Natural killer cell (primary cell): ENCODE data around the gene C12orf76. TPM values are rescaled to one million over a fixed set of nuclear protein-coding genes. Genes with fewer than 3 reads are reported as not detected.
"Not testable (repeated sequence)": the region's sequence is repeated elsewhere in the genome, so short reads cannot be mapped to it uniquely, and the experiment has no call there.

Experiments used
- ATAC-seq, 3 donors: fragments of 150-1000 bp in 2 of 3; fragments of 200-7000 bp in 1 of 3; cut with Tn5 transposase; 1 replicate in 1 of 3; 2 replicates in 2 of 3; pipeline ENCODE4 v1.10.0; 2021; ENCODE audit warnings: mild to moderate bottlenecking in 2 of 3, moderate library complexity in 2 of 3
- DNase-seq, 2 donors: peaks; one replicate each; pipeline versions ENCODE4 v3.0.0 to v3.0.0-alpha.2; 2013 to 2021; ENCODE audit warnings: mixed read lengths in 1 of 2
- H3K27ac ChIP-seq: one replicate; pipeline ENCODE4 v1.5.1; 2013; ENCODE audit warnings: mild to moderate bottlenecking, low read length
- H3K27me3 ChIP-seq: one replicate; pipeline ENCODE4 v1.6.1; 2013; ENCODE audit warnings: low read length; ENCODE audit not compliant: control insufficient read depth, insufficient read depth
- H3K36me3 ChIP-seq: one replicate; pipeline ENCODE4 v1.6.1; 2013; ENCODE audit warnings: low read length; ENCODE audit not compliant: control insufficient read depth, insufficient read depth
- H3K4me1 ChIP-seq: one replicate; pipeline ENCODE4 v1.6.1; 2013; ENCODE audit warnings: low read length; ENCODE audit not compliant: control insufficient read depth, insufficient read depth
- H3K4me3 ChIP-seq: one replicate; pipeline ENCODE4 v1.5.1; 2013; ENCODE audit warnings: low read length
- H3K9me3 ChIP-seq: one replicate; pipeline ENCODE4 v1.6.1; 2013; ENCODE audit warnings: low read length; ENCODE audit not compliant: control insufficient read depth, insufficient read depth
- H3K27ac Mint-ChIP-seq, 2 donors: one replicate each; pipeline ENCODE4 v1.8.0; 2022; ENCODE audit warnings: mild to moderate bottlenecking in 2 of 2, mixed read lengths in 2 of 2, moderate library complexity in 1 of 2
- H3K27me3 Mint-ChIP-seq, 2 donors: one replicate each; pipeline ENCODE4 v1.8.0; 2022; ENCODE audit warnings: low read depth in 2 of 2, mixed read lengths in 2 of 2
- H3K36me3 Mint-ChIP-seq: one replicate; pipeline ENCODE4 v1.8.0; 2022; ENCODE audit warnings: mixed read lengths
- H3K4me1 Mint-ChIP-seq, 2 donors: one replicate each; pipeline ENCODE4 v1.8.0; 2022; ENCODE audit warnings: mixed read lengths in 2 of 2
- H3K4me3 Mint-ChIP-seq: one replicate; pipeline ENCODE4 v1.8.0; 2022; ENCODE audit warnings: mild to moderate bottlenecking, moderate library complexity, mixed read lengths
- H3K9me3 Mint-ChIP-seq, 2 donors: one replicate each; pipeline ENCODE4 v1.8.0; 2022; ENCODE audit warnings: mixed read lengths in 2 of 2
- CTCF ChIP-seq: fragments of 200-600 bp; IDR thresholded peaks from one replicate; pipeline ENCODE4 v1.8.0; 2022; ENCODE audit warnings: antibody characterized with exemption
- WGBS: methylation state at CpG from one replicate; pipeline ENCODE4 v1.1.7; 2013; ENCODE audit warnings: missing lambda C conversion rate; ENCODE audit not compliant: insufficient coverage; 5-methylcytosine and 5-hydroxymethylcytosine counted together
- intact Hi-C: fragments of 100-400 bp; cut with micrococcal nuclease; formaldehyde crosslinking; loops from one replicate; pipeline ENCODE4 v1.14.2; 2022
- total RNA-seq, 4 donors: library from RNA; stranded (reverse); fragments of 120-200 nt in 1 of 4; gene quantifications; one replicate each; pipeline versions ENCODE4 v1.2.3 to v1.2.4, GENCODE V29; 2013 to 2022

C12orf76 gene
- total RNA-seq, 3 donors from 2014 or later (not counting 1 experiment from before 2014, with no cell fraction given): 9.9 to 12.1 (median 10.9) TPM

DNA sequence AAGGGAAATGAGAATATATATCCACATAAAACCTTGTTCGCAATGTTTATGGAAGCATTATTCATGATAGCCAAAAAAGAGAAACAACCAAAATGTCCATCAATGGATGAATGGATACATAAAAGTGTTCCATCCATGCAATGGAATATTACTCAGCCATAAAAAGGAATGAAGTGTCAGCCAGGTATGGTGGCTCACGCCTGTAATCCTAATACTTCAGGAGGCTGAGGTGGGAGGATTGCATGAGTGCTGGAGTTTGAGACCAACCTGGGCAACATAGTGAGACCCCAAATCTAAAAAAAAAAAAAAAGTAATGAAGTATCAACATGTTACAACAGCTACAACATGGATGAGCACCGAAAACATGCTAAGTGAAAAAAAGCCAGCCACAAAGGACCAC, 23.6 kb upstream of the C12orf76 start:
- Histone ChIP-seq H3K9me3 (no peaks in the 10 kb centered on the region), H3K4me3 (no peak overlapping the region), H3K4me1 (peaks cover 10% of the 10 kb centered on the region), H3K27ac (no peak overlapping the region), H3K27me3 (no peaks in the 10 kb centered on the region), H3K36me3 (no peaks in the 10 kb centered on the region)
- TF ChIP-seq CTCF: no peak
- WGBS: 100% methylated on average over 2 of the region's 3 CpGs
- H3K27ac Mint-ChIP-seq: no peak overlapping the region
- DNase-seq (no peak), ATAC-seq (no peak)
- H3K4me1 Mint-ChIP-seq: peaks cover 8 to 11% of the 10 kb centered on the region in 2 donors
- peak overlapping the region; percentile 33 for H3K4me3 Mint-ChIP-seq
- intact Hi-C loops: no loop called here
- H3K9me3 Mint-ChIP-seq: no peaks in the 10 kb centered on the region
- H3K27me3 Mint-ChIP-seq: peaks cover 0 to 2% of the 10 kb centered on the region in 2 donors
- no peaks in the 10 kb centered on the region for H3K36me3 Mint-ChIP-seq

DNA sequence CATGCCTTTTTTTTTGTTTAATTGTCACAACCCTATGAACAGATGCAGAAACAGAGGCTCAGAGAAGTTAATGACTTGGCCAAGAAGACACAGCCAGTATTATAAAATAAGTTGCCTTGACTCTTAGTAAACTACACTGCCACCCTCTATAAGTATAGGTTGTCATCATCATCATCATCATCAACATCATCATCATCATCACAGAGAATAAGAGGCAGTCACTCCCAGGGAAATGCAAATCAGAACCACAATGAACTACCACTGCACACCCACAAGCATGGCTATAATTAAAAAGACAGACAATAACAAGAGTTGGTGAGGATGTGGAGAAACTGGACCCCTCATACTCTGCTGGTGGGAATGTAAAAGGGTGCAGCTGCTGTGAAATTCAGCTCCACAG, 23.2 kb upstream of the C12orf76 start:
- Histone ChIP-seq H3K4me1 (peaks cover 10% of the 10 kb centered on the region), H3K27ac (no peak overlapping the region), H3K9me3 (no peaks in the 10 kb centered on the region), H3K27me3 (no peaks in the 10 kb centered on the region), H3K4me3 (no peak overlapping the region), H3K36me3 (no peaks in the 10 kb centered on the region)
- Mint-ChIP-seq H3K9me3 (no peaks in the 10 kb centered on the region), H3K36me3 (no peaks in the 10 kb centered on the region), H3K27ac (no peak overlapping the region), H3K4me3 (no peak overlapping the region), H3K27me3 (peaks cover 0 to 2% of the 10 kb centered on the region in 2 donors), H3K4me1 (peaks cover 8 to 11% of the 10 kb centered on the region in 2 donors)
- no peak for TF ChIP-seq CTCF
- DNase-seq: no peak
- intact Hi-C loops: no loop called here
- ATAC-seq: no peak

DNA sequence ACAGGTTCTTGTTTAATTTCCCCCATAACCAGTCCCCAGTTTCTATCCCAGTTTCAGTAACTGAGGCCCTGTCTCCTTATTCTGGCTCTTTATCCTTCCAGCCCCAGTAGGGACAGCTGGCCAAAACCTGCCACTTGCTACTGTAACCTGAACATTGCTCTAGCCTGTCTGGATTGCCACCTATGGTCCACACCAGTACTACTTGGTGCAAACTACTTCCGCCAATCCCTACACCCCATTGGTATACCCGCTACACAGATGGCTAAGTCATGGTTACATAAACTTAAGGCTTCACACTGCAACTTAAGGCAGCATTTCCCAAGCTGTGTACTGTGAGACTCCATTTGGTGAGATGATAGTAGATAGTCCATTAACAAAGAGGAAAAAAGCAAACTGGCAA, 20.3 kb upstream of the C12orf76 start:
- Mint-ChIP-seq H3K27me3 (peaks cover 0 to 6% of the 10 kb centered on the region in 2 donors), H3K4me1 (peaks cover 7 to 15% of the 10 kb centered on the region in 2 donors), H3K27ac (no peak overlapping the region), H3K36me3 (no peaks in the 10 kb centered on the region), H3K4me3 (no peak overlapping the region), H3K9me3 (no peaks in the 10 kb centered on the region)
- ATAC-seq (no peak), DNase-seq (no peak)
- no peaks in the 10 kb centered on the region for H3K9me3 ChIP-seq
- H3K4me1 ChIP-seq: peaks cover 9% of the 10 kb centered on the region
- no peak overlapping the region for H3K27ac ChIP-seq
- no peaks in the 10 kb centered on the region for H3K27me3 ChIP-seq
- no peaks in the 10 kb centered on the region for H3K36me3 ChIP-seq
- TF ChIP-seq CTCF: no peak
- intact Hi-C loops: no loop called here
- 100% methylated on average over 2 of the region's 2 CpGs for WGBS
- no peak overlapping the region for H3K4me3 ChIP-seq

GRCh38 chr12:110068115-110068514, 19.8 kb upstream of the C12orf76 start:
- WGBS: 92% methylated on average over 9 of the region's 9 CpGs
- H3K4me3 ChIP-seq, H3K27ac Mint-ChIP-seq, H3K36me3 Mint-ChIP-seq, H3K27me3 ChIP-seq, H3K9me3 Mint-ChIP-seq, H3K27me3 Mint-ChIP-seq, H3K36me3 ChIP-seq, H3K9me3 ChIP-seq, H3K4me1 Mint-ChIP-seq, DNase-seq, intact Hi-C loops, H3K4me1 ChIP-seq, H3K4me3 Mint-ChIP-seq, ATAC-seq, H3K27ac ChIP-seq: not testable (repeated sequence)
